GM23248 (cell line): Measurements from ENCODE around the gene WBP1. TPM values are rescaled to one million over a fixed set of nuclear protein-coding genes. Genes with fewer than 3 reads are reported as not detected.

Source experiments
- DNase-seq: peaks from one replicate; pipeline ENCODE4 v3.0.0-alpha.2; 2015
- H2AFZ ChIP-seq: fragments of 200-600 bp; sonication (generic); 2 replicates; pipeline ENCODE4 v1.6.1; 2016; ENCODE audit warnings: antibody characterized with exemption
- H3F3A ChIP-seq: fragments of 200-600 bp; sonication (generic); 2 replicates; pipeline ENCODE4 v1.6.1; 2016; ENCODE audit warnings: mild to moderate bottlenecking, antibody characterized with exemption, mixed run types; ENCODE audit not compliant: insufficient read depth
- H3K27ac ChIP-seq: fragments of 200-600 bp; sonication (generic); 2 replicates; pipeline ENCODE4 v1.5.1; 2016; ENCODE audit warnings: mild to moderate bottlenecking
- H3K27me3 ChIP-seq: fragments of 200-600 bp; sonication (generic); replicated peaks from 2 replicates; pipeline ENCODE4 v1.6.1; 2016; ENCODE audit warnings: mild to moderate bottlenecking; ENCODE audit not compliant: insufficient read depth
- H3K36me3 ChIP-seq: fragments of 200-600 bp; sonication (generic); 2 replicates; pipeline ENCODE4 v1.6.1; 2016; ENCODE audit warnings: low read depth, mild to moderate bottlenecking
- H3K4me1 ChIP-seq: fragments of 200-600 bp; sonication (generic); 2 replicates; pipeline ENCODE4 v1.6.1; 2016; ENCODE audit warnings: mild to moderate bottlenecking; ENCODE audit not compliant: insufficient read depth
- H3K4me2 ChIP-seq: fragments of 200-600 bp; sonication (generic); one replicate; pipeline ENCODE4 v1.6.1; 2016; ENCODE audit warnings: mild to moderate bottlenecking; ENCODE audit not compliant: unreplicated experiment
- H3K4me3 ChIP-seq: fragments of 200-600 bp; sonication (generic); 2 replicates; pipeline ENCODE4 v1.5.1; 2016; ENCODE audit warnings: mild to moderate bottlenecking
- H3K79me2 ChIP-seq: fragments of 200-600 bp; sonication (generic); 2 replicates; pipeline ENCODE4 v1.6.1; 2016; ENCODE audit warnings: mild to moderate bottlenecking; ENCODE audit not compliant: insufficient read depth
- H3K9ac ChIP-seq: fragments of 200-600 bp; sonication (generic); 2 replicates; pipeline ENCODE4 v1.6.1; 2016; ENCODE audit warnings: mild to moderate bottlenecking
- H3K9me2 ChIP-seq: fragments of 200-600 bp; sonication (generic); 2 replicates; pipeline ENCODE4 v1.6.1; 2016; ENCODE audit warnings: mixed run types, mild to moderate bottlenecking, moderate library complexity; ENCODE audit not compliant: insufficient read depth
- H3K9me3 ChIP-seq: fragments of 200-600 bp; sonication (generic); one replicate; pipeline ENCODE4 v1.6.1; 2017; ENCODE audit warnings: low read depth
- H4K20me1 ChIP-seq: fragments of 200-600 bp; sonication (generic); 2 replicates; pipeline ENCODE4 v1.6.0; 2016; ENCODE audit not compliant: insufficient read depth
- EZH2 ChIP-seq: fragments of 200-600 bp; sonication (generic); IDR thresholded peaks from 2 replicates; pipeline ENCODE4 v1.6.1; 2018; ENCODE audit warnings: antibody characterized with exemption, mild to moderate bottlenecking; ENCODE audit not compliant: insufficient read depth, poor library complexity, severe bottlenecking
- EZH2phosphoT487 ChIP-seq: fragments of 200-600 bp; sonication (generic); IDR thresholded peaks from 2 replicates; pipeline ENCODE4 v1.6.1; 2018; ENCODE audit warnings: antibody characterized with exemption, moderate library complexity, mild to moderate bottlenecking, low read depth; ENCODE audit not compliant: insufficient read depth
- WGBS, 2 experiments: methylation state at CpG; one replicate each; pipeline ENCODE4 v1.1.6; 2015 to 2017; ENCODE audit warnings: low lambda C conversion rate in 2 of 2, low coverage in 1 of 2; ENCODE audit errors: missing lambda C conversion rate in 2 of 2; 5-methylcytosine and 5-hydroxymethylcytosine counted together
- in situ Hi-C: fragments of 300-500 bp; cut with MboI; formaldehyde crosslinking; loops from 2 replicates; pipeline ENCODE4 v1.15.0; 2020
- polyA plus RNA-seq: library from polyadenylated mRNA; unstranded; fragments of >200 nt; fragmentation: Nextera tagmentation; extraction: Ambion mirVana; gene quantifications from 2 replicates; pipeline ENCODE4 v1.2.1, GENCODE V29; 2016
- total RNA-seq: library from RNA; depleted of rRNA; stranded (reverse); fragments of >200 nt; shearing (Covaris generic); gene quantifications from 2 replicates; pipeline ENCODE4 v1.2.3, GENCODE V29; 2014

WBP1 gene
- total and polyA plus RNA-seq, 2 experiments from 2014 or later, result 47.1 to 58.7 TPM

DNA sequence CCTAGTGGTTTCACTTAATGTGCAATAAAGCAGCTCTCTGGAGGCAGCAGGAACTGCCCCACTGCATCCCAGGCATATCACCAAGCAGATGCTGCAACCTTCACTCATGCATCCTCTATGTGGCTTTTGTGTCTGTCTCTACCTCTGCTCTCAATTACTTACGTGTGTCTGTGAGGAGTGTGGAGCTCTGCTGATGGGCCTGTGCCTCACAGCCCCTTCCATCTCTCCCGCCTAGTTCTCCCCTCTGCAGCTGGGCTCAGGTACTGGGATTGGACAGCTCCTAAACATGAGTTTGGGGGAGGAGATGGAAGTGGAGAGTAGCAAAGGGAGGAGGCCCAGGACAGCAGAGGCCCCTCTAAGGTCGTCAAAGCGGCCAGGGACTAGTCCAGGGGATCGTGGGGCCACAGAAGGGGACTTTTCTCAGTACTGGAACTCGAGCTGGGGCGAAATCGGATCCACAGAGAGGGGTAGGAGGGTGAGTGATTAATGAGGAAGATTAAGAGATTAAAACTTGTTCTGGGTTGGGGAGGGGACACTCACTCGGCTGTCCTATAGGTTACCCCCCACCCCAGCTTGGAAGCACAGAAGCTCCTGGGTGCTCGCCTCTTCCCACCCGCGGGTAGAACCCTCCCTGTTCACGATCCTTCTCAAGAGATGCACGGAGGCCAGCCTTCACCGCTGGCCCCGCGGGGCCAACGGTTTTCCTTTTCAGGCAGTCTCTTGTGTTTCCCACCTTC lies 43.3 kb downstream of the WBP1 start:
- Histone ChIP-seq H3K4me3 (peak overlapping the region; percentile 76; the same call in 1 of the 2 replicates), H3K9me3 (no peaks in the 10 kb centered on the region), H3K4me1 (peaks cover 30% of the 10 kb centered on the region), H3K9me2 (no peaks in the 10 kb centered on the region), H3K27me3 (no peaks in the 10 kb centered on the region), H4K20me1 (no peaks in the 10 kb centered on the region), H3F3A (peaks cover 13% of the 10 kb centered on the region), H3K9ac (no peak overlapping the region), H3K27ac (no peak overlapping the region), H2AFZ (no peak overlapping the region), H3K79me2 (peaks cover 20% of the 10 kb centered on the region), H3K36me3 (no peaks in the 10 kb centered on the region), H3K4me2 (peak overlapping the region; percentile 92)
- no peak for DNase-seq
- 83 to 84% methylated on average over 18 of the region's 18 CpGs for WGBS, 2 experiments
- TF ChIP-seq EZH2 (no peak), EZH2phosphoT487 (no peak)
- in situ Hi-C loops, result loop anchor here (5.0 kb wide), 1 partner anchor 86 kb away; no protein-coding TSS in a partner anchor

DNA sequence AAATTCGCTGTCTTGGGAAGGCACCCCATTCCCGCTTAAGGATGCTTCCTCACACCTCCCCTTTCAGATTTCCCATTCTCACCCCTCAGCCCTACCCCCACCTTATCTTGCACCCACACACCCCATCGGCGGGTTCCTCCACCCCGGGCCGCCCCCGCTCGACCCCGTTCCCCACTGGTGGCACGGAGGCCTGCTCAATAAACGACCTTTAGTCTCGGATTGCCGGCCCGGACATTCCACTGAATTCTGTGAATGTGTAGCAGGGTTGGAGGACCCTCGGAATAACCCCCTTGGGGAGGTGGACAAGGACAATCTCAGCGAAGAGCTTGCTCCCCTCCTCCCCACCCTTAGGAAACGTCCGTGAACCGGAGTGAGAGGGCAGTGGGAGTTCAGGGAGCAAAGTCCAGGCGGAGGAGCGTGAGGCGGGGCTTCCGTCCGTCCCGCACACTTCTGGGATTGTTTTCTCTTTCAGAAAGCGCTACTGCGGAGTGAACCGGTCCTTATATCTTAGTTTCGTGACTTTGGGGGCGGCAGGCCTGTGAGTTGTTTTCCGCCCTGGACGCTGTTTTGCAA lies 44.0 kb downstream of the WBP1 start:
- no peaks in the 10 kb centered on the region for H3K9me3 ChIP-seq
- 32 to 35% methylated on average over 32 of the region's 32 CpGs for WGBS, 2 experiments
- H3K4me3 ChIP-seq, result peak overlapping the region; percentile 76
- peak; percentile 39 for DNase-seq
- peaks cover 33% of the 10 kb centered on the region for H3K4me1 ChIP-seq
- H3K27me3 ChIP-seq, result no peaks in the 10 kb centered on the region
- in situ Hi-C loops, result loop anchor here (5.0 kb wide), 1 partner anchor 85 kb away; no protein-coding TSS in a partner anchor
- peaks cover 18% of the 10 kb centered on the region for H3F3A ChIP-seq
- H3K27ac ChIP-seq, result no peak overlapping the region
- no peaks in the 10 kb centered on the region for H3K36me3 ChIP-seq
- peak overlapping the region; percentile 74 for H3K9ac ChIP-seq
- H3K79me2 ChIP-seq, result peaks cover 26% of the 10 kb centered on the region
- peak overlapping the region; percentile 84 for H2AFZ ChIP-seq
- peak overlapping the region; percentile 92 for H3K4me2 ChIP-seq
- no peaks in the 10 kb centered on the region for H3K9me2 ChIP-seq
- H4K20me1 ChIP-seq, result no peaks in the 10 kb centered on the region
- no peak for TF ChIP-seq EZH2
- no peak for TF ChIP-seq EZH2phosphoT487

- peaks cover 33% of the 10 kb centered on the region for H3K4me1 ChIP-seq
- H4K20me1 ChIP-seq, result no peaks in the 10 kb centered on the region
- peak; percentile 93 for DNase-seq
- peak overlapping the region; percentile 56 for H3K27ac ChIP-seq
- peak overlapping the region; percentile 92 for H3K4me2 ChIP-seq
- H3K36me3 ChIP-seq, result no peaks in the 10 kb centered on the region
- H3K79me2 ChIP-seq, result peaks cover 26% of the 10 kb centered on the region
- H2AFZ ChIP-seq, result peak overlapping the region; percentile 84
- in situ Hi-C loops, result loop anchor here (5.0 kb wide), 1 partner anchor 84 kb away; no protein-coding TSS in a partner anchor
- H3K4me3 ChIP-seq, result peak overlapping the region; percentile 76
- H3K9me3 ChIP-seq, result no peaks in the 10 kb centered on the region
- no peaks in the 10 kb centered on the region for H3K27me3 ChIP-seq
- no peaks in the 10 kb centered on the region for H3K9me2 ChIP-seq
- 2% methylated on average over 24 to 54 of the region's 67 CpGs for WGBS, 2 experiments
- TF ChIP-seq EZH2, result no peak
- TF ChIP-seq EZH2phosphoT487, result no peak
- H3K9ac ChIP-seq, result peak overlapping the region; percentile 74
- H3F3A ChIP-seq, result peaks cover 18% of the 10 kb centered on the region
Observed at GRCh38 chr2:74502720-74503505, 44.7 kb downstream of the WBP1 start.
